Stimulated activated CD8-positive, alpha-beta memory T cell treated with anti-CD3 and anti-CD28 coated beads, Interleukin-4, amount 100 ng/mL, for 1 hour (primary cell): ENCODE measurements around the gene WAPL.
"Not testable (repeated sequence)": the region's sequence is repeated elsewhere in the genome, so short reads cannot be mapped to it uniquely, and the experiment has no call there.

ENCODE experiments used
- DNase-seq, 2 donors: peaks; one replicate each; pipeline ENCODE4 v3.0.0-alpha.2; 2020; ENCODE audit warnings: low read depth in 2 of 2, low spot score in 1 of 2

The WAPL gene

GRCh38 chr10:86521678-86522509 lies at the start of gene WAPL:
Gene WAPL (minus strand): TSS chr10:86521792. CDS start chr10:86518069, 3,723 bp downstream.
- peak; percentile 84 to 87 for DNase-seq

GRCh38 chr10:86569335-86569734 lies 47.7 kb upstream of the WAPL start:
- DNase-seq = no peak

GRCh38 chr10:86566518-86566917 lies 44.9 kb upstream of the WAPL start:
- DNase-seq = not testable (repeated sequence)

- not testable (repeated sequence) for DNase-seq
Observed at GRCh38 chr10:86563338-86563737, 41.7 kb upstream of the WAPL start.

- not testable (repeated sequence) for DNase-seq
Observed at GRCh38 chr10:86558695-86559094, 37.1 kb upstream of the WAPL start.

GRCh38 chr10:86556933-86557649 lies 35.5 kb upstream of the WAPL start:
- no peak for DNase-seq

GRCh38 chr10:86556532-86556931 lies 34.9 kb upstream of the WAPL start:
- DNase-seq = no peak

GRCh38 chr10:86553639-86554038 lies 32.0 kb upstream of the WAPL start:
- no peak for DNase-seq

GRCh38 chr10:86553213-86553612 lies 31.6 kb upstream of the WAPL start:
- DNase-seq = no peak

- DNase-seq = no peak
Observed at GRCh38 chr10:86547296-86547695, 25.7 kb upstream of the WAPL start.

GRCh38 chr10:86545101-86545500 lies 23.5 kb upstream of the WAPL start:
- DNase-seq = no peak

GRCh38 chr10:86540016-86540415 lies 18.4 kb upstream of the WAPL start:
- DNase-seq = no peak

GRCh38 chr10:86538547-86538946 lies 17.0 kb upstream of the WAPL start:
- DNase-seq = no peak

- not testable (repeated sequence) for DNase-seq
Observed at GRCh38 chr10:86538040-86538439, 16.4 kb upstream of the WAPL start.

GRCh38 chr10:86536294-86536861 lies 14.8 kb upstream of the WAPL start:
- DNase-seq = peak in 1 of 2 donors; percentile 24

GRCh38 chr10:86535132-86535882 lies 13.7 kb upstream of the WAPL start:
- no peak for DNase-seq

- no peak for DNase-seq
Observed at GRCh38 chr10:86533328-86533727, 11.7 kb upstream of the WAPL start.

GRCh38 chr10:86528736-86529135 lies 7.1 kb upstream of the WAPL start:
- not testable (repeated sequence) for DNase-seq

GRCh38 chr10:86526606-86527005 lies 5.0 kb upstream of the WAPL start:
- DNase-seq = no peak

GRCh38 chr10:86525713-86526112 lies 4.1 kb upstream of the WAPL start:
- not testable (repeated sequence) for DNase-seq
